Neural crest cell (in vitro differentiated cells): ENCODE measurements around the gene SORBS1. TPM values are rescaled to one million over a fixed set of nuclear protein-coding genes. Genes with fewer than 3 reads are reported as not detected.

Source experiments
- DNase-seq: peaks from one replicate; pipeline ENCODE4 v3.0.0; 2021; ENCODE audit warnings: low read depth, mixed read lengths, low spot score
- H3K27ac Mint-ChIP-seq: one replicate; pipeline ENCODE4 v1.8.0; 2021; ENCODE audit warnings: mild to moderate bottlenecking, mixed read lengths; ENCODE audit not compliant: unreplicated experiment
- H3K27me3 Mint-ChIP-seq: 2 replicates; pipeline ENCODE4 v1.8.0; 2021; ENCODE audit warnings: low read depth, mild to moderate bottlenecking, mixed read lengths
- H3K36me3 Mint-ChIP-seq: 2 replicates; pipeline ENCODE4 v1.8.0; 2021; ENCODE audit warnings: low read depth, mild to moderate bottlenecking, mixed read lengths
- H3K4me1 Mint-ChIP-seq: 2 replicates; pipeline ENCODE4 v1.8.0; 2021; ENCODE audit warnings: mixed read lengths
- H3K4me3 Mint-ChIP-seq: one replicate; pipeline ENCODE4 v1.8.0; 2021; ENCODE audit warnings: mild to moderate bottlenecking, mixed read lengths
- H3K9me3 Mint-ChIP-seq: 2 replicates; pipeline ENCODE4 v1.8.0; 2021; ENCODE audit warnings: mixed read lengths
- total RNA-seq: library from RNA; stranded (reverse); gene quantifications from 2 replicates; pipeline ENCODE4 v1.2.1, GENCODE V29; 2021
- TF ChIP-seq, protein P1 (sequence below): fragments of 200-600 bp; sonication (generic); conservative IDR thresholded peaks from 2 replicates; pipeline ENCODE4 v1.5.0; 2021; ENCODE audit warnings: antibody characterized with exemption, mild to moderate bottlenecking

The SORBS1 gene
- total RNA-seq, 1 donor from 2014 or later: 15.3 TPM

DNA sequence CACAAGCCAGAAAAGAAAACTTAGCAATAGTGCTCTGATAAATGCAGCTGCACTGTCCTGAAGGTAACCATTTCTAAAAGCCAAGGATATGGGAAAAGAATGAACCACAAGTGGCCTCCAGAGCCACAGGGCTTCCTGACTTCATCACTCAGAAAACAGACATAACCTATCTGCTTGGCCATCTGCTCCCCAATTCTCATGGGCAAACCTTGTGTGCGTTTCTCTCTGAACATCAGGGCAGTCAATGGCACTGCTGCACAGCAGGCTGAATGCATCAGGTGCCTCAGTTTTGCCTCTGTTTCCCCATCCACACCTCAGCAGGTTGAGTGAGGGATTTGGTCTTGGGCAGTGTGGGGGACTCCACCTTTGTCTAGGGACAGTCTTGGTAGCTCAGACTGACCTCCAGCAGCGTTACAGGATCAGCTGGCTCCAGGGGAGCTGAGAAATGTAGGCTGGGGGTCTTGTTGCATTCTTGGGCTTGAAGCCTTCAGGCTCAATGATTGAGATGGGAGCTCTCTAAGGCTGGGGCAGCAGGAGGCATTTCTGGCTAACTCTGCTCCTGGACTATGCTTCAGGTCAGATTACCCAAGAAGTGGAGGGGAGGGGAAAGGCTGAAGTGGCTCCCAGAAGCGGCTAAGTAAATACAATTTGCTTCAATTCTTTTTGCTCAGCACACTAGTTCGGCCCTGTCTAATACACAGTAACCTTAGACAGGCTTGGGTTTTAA is 246.8 kb downstream of the SORBS1 start:
- H3K4me1 Mint-ChIP-seq: peaks cover 5% of the 10 kb centered on the region

DNA sequence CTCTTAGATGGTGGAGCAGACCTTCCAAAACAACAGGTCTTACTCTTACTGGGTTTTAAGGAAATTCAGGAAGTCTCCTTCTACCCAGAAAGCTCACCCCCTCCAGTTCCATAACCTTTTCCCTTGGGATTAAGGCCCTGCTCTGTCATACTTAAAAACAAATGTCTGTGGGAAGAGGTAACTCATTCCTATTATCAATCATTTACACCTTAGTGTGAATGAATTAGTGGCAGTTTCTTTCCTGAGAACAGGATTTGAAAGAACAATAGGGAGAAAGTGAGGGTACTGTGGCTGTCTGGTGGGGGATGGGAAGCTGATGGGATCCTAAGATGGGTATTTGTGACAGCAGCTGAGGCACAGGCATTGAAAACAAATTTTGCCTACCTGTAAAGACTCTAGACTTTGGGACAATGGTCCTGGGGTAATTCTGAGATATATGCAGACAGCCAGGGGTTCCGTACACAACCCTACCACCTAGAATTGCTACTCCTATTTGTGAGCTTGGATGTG is 248.1 kb downstream of the SORBS1 start:
- Mint-ChIP-seq H3K9me3 (no peaks in the 10 kb centered on the region), H3K27me3 (no peaks in the 10 kb centered on the region), H3K36me3 (no peaks in the 10 kb centered on the region), H3K4me3 (no peak overlapping the region), H3K27ac (no peak overlapping the region), H3K4me1 (no peaks in the 10 kb centered on the region)
- DNase-seq: no peak
- TF ChIP-seq, protein P1, sequence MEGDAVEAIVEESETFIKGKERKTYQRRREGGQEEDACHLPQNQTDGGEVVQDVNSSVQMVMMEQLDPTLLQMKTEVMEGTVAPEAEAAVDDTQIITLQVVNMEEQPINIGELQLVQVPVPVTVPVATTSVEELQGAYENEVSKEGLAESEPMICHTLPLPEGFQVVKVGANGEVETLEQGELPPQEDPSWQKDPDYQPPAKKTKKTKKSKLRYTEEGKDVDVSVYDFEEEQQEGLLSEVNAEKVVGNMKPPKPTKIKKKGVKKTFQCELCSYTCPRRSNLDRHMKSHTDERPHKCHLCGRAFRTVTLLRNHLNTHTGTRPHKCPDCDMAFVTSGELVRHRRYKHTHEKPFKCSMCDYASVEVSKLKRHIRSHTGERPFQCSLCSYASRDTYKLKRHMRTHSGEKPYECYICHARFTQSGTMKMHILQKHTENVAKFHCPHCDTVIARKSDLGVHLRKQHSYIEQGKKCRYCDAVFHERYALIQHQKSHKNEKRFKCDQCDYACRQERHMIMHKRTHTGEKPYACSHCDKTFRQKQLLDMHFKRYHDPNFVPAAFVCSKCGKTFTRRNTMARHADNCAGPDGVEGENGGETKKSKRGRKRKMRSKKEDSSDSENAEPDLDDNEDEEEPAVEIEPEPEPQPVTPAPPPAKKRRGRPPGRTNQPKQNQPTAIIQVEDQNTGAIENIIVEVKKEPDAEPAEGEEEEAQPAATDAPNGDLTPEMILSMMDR: no peak

More for the DNA sequence above, 246.8 kb downstream of the SORBS1 start:
- Mint-ChIP-seq H3K4me3 (no peak overlapping the region), H3K27ac (no peak overlapping the region), H3K36me3 (no peaks in the 10 kb centered on the region), H3K9me3 (no peaks in the 10 kb centered on the region), H3K27me3 (no peaks in the 10 kb centered on the region)
- TF ChIP-seq, protein P1: no peak
- DNase-seq: no peak

DNA sequence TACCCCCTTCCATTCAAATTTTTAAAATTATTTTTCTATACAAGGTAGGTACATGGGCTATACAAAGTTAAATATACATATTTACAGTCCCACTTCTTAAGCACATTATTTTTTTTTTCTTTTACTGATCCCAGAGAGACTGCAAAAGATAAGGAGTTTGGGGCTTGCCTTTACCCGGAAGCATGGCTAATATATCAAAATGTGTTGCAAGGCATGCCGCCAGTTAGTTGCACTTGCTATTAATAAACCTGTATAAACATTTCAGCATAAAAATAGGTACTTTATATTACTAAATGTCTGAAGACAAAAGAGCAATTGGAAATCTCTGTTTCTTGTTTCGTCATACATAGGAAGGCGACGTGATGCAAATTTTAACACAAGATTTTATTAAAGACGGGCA is 248.9 kb downstream of the SORBS1 start:
- Mint-ChIP-seq H3K4me3 (no peak overlapping the region), H3K4me1 (no peaks in the 10 kb centered on the region), H3K27ac (no peak overlapping the region), H3K36me3 (no peaks in the 10 kb centered on the region), H3K27me3 (no peaks in the 10 kb centered on the region), H3K9me3 (no peaks in the 10 kb centered on the region)
- DNase-seq: no peak
- TF ChIP-seq, protein P1: no peak

DNA sequence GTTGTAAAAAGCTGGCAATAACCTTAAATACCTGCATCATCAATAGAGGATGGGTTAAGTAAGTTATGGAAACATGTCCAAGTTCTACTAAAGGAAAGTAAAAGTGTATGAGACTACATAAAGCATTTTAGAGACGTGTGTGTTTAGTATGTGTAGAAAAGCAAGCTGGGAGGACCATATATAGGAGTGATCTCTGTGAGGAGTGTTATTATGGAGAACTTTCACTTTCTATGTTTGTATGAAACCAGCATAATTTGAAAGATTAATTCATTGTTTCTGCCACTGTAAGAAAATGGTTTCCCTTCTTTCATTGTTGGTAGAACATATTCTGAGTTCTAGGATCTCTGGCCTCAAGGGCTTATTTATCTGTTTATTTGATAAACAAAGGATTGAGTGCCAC is 251.2 kb downstream of the SORBS1 start:
- Mint-ChIP-seq H3K27me3 (no peaks in the 10 kb centered on the region), H3K4me3 (no peak overlapping the region), H3K9me3 (no peaks in the 10 kb centered on the region), H3K36me3 (no peaks in the 10 kb centered on the region), H3K27ac (no peak overlapping the region), H3K4me1 (no peaks in the 10 kb centered on the region)
- TF ChIP-seq, protein P1: no peak
- no peak for DNase-seq

DNA sequence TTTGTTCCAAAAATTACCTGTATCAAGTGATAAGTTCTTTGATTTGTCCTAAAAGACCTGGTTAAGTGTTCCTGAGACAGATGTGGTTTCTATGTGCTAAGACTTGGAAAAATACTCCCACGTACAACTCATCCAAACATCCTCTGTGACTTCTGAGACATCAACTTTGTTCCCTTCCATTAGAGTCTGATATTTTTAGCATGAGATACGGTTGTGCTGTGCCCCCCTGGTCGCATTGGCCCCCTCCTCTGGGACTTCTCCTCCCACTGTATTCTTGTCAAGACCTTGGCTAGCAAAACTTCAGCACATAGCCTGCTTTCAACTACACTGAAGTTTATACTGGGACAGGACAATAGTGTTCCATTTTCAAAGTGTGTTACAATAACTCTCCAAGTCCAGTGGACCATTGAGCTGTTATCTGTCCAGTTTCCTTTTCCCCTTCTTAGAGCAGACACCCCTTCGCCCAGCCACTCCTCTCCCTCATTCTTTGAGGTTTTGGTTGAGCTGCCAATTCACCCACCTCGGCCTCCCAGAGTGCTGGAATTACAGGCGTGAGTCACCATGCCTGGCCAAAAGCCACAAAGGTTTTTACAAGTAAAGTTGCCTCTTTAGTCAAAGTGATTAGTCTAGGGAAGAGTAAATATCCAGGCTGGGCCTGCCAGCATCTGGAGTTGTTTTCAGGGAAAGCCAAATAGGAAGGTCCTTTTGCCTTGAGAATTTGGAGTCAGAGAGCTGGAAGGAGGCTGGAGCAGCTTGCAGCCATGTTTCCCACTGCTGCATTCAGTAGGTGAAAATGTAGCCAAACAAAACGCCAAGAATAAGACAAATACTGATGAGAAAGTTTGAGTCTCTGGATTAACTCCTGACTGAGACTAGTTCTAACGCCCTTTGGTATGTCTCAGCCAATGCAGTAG is 252.5 kb downstream of the SORBS1 start:
- TF ChIP-seq, protein P1: no peak
- no peaks in the 10 kb centered on the region for H3K27me3 Mint-ChIP-seq
- H3K4me3 Mint-ChIP-seq: no peak overlapping the region
- no peaks in the 10 kb centered on the region for H3K4me1 Mint-ChIP-seq
- no peak for DNase-seq
- no peaks in the 10 kb centered on the region for H3K36me3 Mint-ChIP-seq
- H3K9me3 Mint-ChIP-seq: no peaks in the 10 kb centered on the region
- no peak overlapping the region for H3K27ac Mint-ChIP-seq
